MM.1S (cell line): ENCODE measurements around the gene SCRN2.

Source experiments
- CTCF ChIP-seq: fragments of 300-600 bp; sonication (generic); IDR thresholded peaks from 2 replicates; pipeline ENCODE4 v1.5.1; 2016; ENCODE audit warnings: antibody characterized with exemption, low read length, mixed read lengths
- EZH2 ChIP-seq: fragments of 300-600 bp; sonication (generic); optimal IDR thresholded peaks from 2 replicates; pipeline ENCODE3; 2017; ENCODE audit warnings: low read depth, mild to moderate bottlenecking, antibody characterized with exemption, low read length, mixed read lengths

DNA sequence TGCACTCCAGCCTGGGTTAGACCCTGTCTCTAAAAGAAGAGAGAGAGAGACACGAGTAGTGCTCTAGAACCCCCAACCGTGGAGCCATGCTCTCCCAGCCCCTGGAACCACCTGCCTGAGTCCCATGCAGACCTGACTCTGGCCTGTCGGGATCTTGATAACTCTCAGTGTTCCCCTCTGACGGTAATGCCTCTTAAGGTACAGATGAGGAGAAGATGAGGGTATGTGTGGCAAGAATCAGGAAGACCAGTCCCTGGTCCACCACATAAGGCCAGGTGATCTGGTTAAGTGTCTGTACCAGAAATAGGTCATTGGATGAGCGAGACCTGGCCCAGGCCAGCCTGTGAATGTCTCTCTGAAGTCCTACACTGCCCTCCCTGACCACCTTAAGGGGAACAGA is 37.9 kb downstream of the SCRN2 start:
- TF ChIP-seq CTCF = no peak
- TF ChIP-seq EZH2 = no peak
